ENCODE results near the gene NFATC2.

NFATC2 gene

GRCh38 chr20:51434026-51434425 is 108.5 kb downstream of the NFATC2 start:
- peaks cover 62% of the 10 kb centered on the region for H3K36me3 ChIP-seq (ENCODE audit: insufficient read depth, low read length)
- no peak overlapping the region for H3K4me3 ChIP-seq (ENCODE audit: low read length, poor library complexity, severe bottlenecking)
- H3K4me1 ChIP-seq (ENCODE audit: insufficient read depth, low read length, poor library complexity, severe bottlenecking), result peaks cover 55% of the 10 kb centered on the region
- H3F3A ChIP-seq (ENCODE audit: low read depth), result peaks cover 15% of the 10 kb centered on the region
- no peaks in the 10 kb centered on the region for H3K9me3 ChIP-seq (ENCODE audit: insufficient read depth, low read depth, low read length)
- H2AFZ ChIP-seq (ENCODE audit: low read length), result no peak overlapping the region
- no peak overlapping the region for H3K9ac ChIP-seq (ENCODE audit: low read depth, low read length, poor library complexity, severe bottlenecking)
- no peak overlapping the region for H3K4me2 ChIP-seq (ENCODE audit: low read depth, low read length, poor library complexity, severe bottlenecking)
- no peaks in the 10 kb centered on the region for H3K9me2 ChIP-seq (replicated peaks; ENCODE audit: low read depth, low read length)
- TF ChIP-seq CTCF (conservative IDR thresholded peaks at IDR 0.05; ENCODE audit: low read length) (no peak), EZH2phosphoT487 (IDR thresholded peaks at IDR 0.05; ENCODE audit: borderline replicate concordance) (no peak)
- no peaks in the 10 kb centered on the region for H4K20me1 ChIP-seq (ENCODE audit: insufficient read depth, low read length, poor library complexity, severe bottlenecking)
- peaks cover 10% of the 10 kb centered on the region for H3K79me2 ChIP-seq (ENCODE audit: insufficient read depth, low read length)
- H3K27me3 ChIP-seq (ENCODE audit: insufficient read depth, low read length, poor library complexity, severe bottlenecking), result no peaks in the 10 kb centered on the region

GRCh38 chr20:51432875-51433274 is 109.6 kb downstream of the NFATC2 start:
- Histone ChIP-seq H3K9me3 (ENCODE audit: insufficient read depth, low read depth, low read length) (no peaks in the 10 kb centered on the region), H3K4me2 (ENCODE audit: low read depth, low read length, poor library complexity, severe bottlenecking) (peak overlapping the region; percentile 70), H3K4me1 (ENCODE audit: insufficient read depth, low read length, poor library complexity, severe bottlenecking) (peaks cover 66% of the 10 kb centered on the region), H3K9ac (ENCODE audit: low read depth, low read length, poor library complexity, severe bottlenecking) (no peak overlapping the region), H3K79me2 (ENCODE audit: insufficient read depth, low read length) (peaks cover 17% of the 10 kb centered on the region), H2AFZ (ENCODE audit: low read length) (no peak overlapping the region), H4K20me1 (ENCODE audit: insufficient read depth, low read length, poor library complexity, severe bottlenecking) (no peaks in the 10 kb centered on the region), H3K27me3 (ENCODE audit: insufficient read depth, low read length, poor library complexity, severe bottlenecking) (no peaks in the 10 kb centered on the region), H3F3A (ENCODE audit: low read depth) (peaks cover 15% of the 10 kb centered on the region), H3K36me3 (ENCODE audit: insufficient read depth, low read length) (peaks cover 52% of the 10 kb centered on the region; the same call in 1 of the 2 replicates), H3K4me3 (ENCODE audit: low read length, poor library complexity, severe bottlenecking) (no peak overlapping the region), H3K9me2 (replicated peaks; ENCODE audit: low read depth, low read length) (no peaks in the 10 kb centered on the region)
- TF ChIP-seq EZH2phosphoT487 (IDR thresholded peaks at IDR 0.05; ENCODE audit: borderline replicate concordance), result no peak
- no peak for TF ChIP-seq CTCF (conservative IDR thresholded peaks at IDR 0.05; ENCODE audit: low read length)

- Histone ChIP-seq H3K4me3 (ENCODE audit: low read length, poor library complexity, severe bottlenecking) (peak overlapping the region; percentile 29), H3K79me2 (ENCODE audit: insufficient read depth, low read length) (peaks cover 17% of the 10 kb centered on the region), H3K36me3 (ENCODE audit: insufficient read depth, low read length) (peaks cover 48% of the 10 kb centered on the region; the same call in 1 of the 2 replicates), H4K20me1 (ENCODE audit: insufficient read depth, low read length, poor library complexity, severe bottlenecking) (no peaks in the 10 kb centered on the region), H3K4me1 (ENCODE audit: insufficient read depth, low read length, poor library complexity, severe bottlenecking) (peaks cover 68% of the 10 kb centered on the region), H3K9me2 (replicated peaks; ENCODE audit: low read depth, low read length) (no peaks in the 10 kb centered on the region), H3K4me2 (ENCODE audit: low read depth, low read length, poor library complexity, severe bottlenecking) (peak overlapping the region; percentile 70), H3F3A (ENCODE audit: low read depth) (peaks cover 15% of the 10 kb centered on the region), H2AFZ (ENCODE audit: low read length) (no peak overlapping the region), H3K9me3 (ENCODE audit: insufficient read depth, low read depth, low read length) (no peaks in the 10 kb centered on the region), H3K27me3 (ENCODE audit: insufficient read depth, low read length, poor library complexity, severe bottlenecking) (no peaks in the 10 kb centered on the region), H3K9ac (ENCODE audit: low read depth, low read length, poor library complexity, severe bottlenecking) (peak overlapping the region; percentile 46)
- TF ChIP-seq EZH2phosphoT487 (IDR thresholded peaks at IDR 0.05; ENCODE audit: borderline replicate concordance) (no peak), CTCF (conservative IDR thresholded peaks at IDR 0.05; ENCODE audit: low read length) (no peak)
Measured at GRCh38 chr20:51432251-51432784, 110.2 kb downstream of the NFATC2 start.
